ENCODE measurements around the gene TSC22D3.

- TF ChIP-seq POLR2AphosphoS5 (IDR thresholded peaks at IDR 0.05; ENCODE audit: low read depth, low read length): no peak
- TF ChIP-seq POLR2A (IDR thresholded peaks at IDR 0.05; ENCODE audit: low read depth, low read length): no peak
- no peak for TF ChIP-seq TAF1 (IDR thresholded peaks at IDR 0.05; ENCODE audit: borderline replicate concordance, low read depth, low read length)
These were observed 99.6 kb downstream of the TSC22D3 start for GRCh38 chrX:107675823-107676555.
